Right ventricle myocardium inferior (tissue), 1 donor: ENCODE data around the gene ADAMTS7. TPM values are rescaled to one million over a fixed set of nuclear protein-coding genes. Genes with fewer than 3 reads are reported as not detected.
A peak's percentile ranks its signal among the peaks of the same experiment; 100 is the strongest.
"Not testable (repeated sequence)": the region's sequence is repeated elsewhere in the genome, so short reads cannot be mapped to it uniquely, and the experiment has no call there.

Experiments
- ATAC-seq: fragments of 200-7000 bp; cut with Tn5 transposase; one replicate; pipeline ENCODE4 v1.9.1; 2020; ENCODE audit warnings: mild to moderate bottlenecking, moderate library complexity
- DNase-seq: peaks from one replicate; pipeline ENCODE4 v3.0.0; 2021; ENCODE audit errors: missing footprints
- intact Hi-C: fragments of 100-400 bp; cut with DNase I; formaldehyde crosslinking; loops from one replicate; pipeline ENCODE4 v1.11.0; 2022
- total RNA-seq: library from RNA; stranded (reverse); fragmentation: NEBNext Ultra II Directional; extraction: Animal tissue kit (Norgen Biotek cat#: 25700); gene quantifications from one replicate; pipeline ENCODE4 v1.2.1, GENCODE V29; 2021
- donor health status: DM: no; HTN: yes; CAD: no; lungs with severe emphysema.

The ADAMTS7 gene
- total RNA-seq, 1 donor from 2014 or later: 32.1 TPM

- DNase-seq, intact Hi-C loops, ATAC-seq: not testable (repeated sequence)
Observed at GRCh38 chr15:78794446-78794845, 16.8 kb downstream of the ADAMTS7 start.

GRCh38 chr15:78791357-78791756 lies 19.9 kb downstream of the ADAMTS7 start:
- intact Hi-C loops: no loop called here
- no peak for ATAC-seq
- DNase-seq: no peak

- DNase-seq (no peak), ATAC-seq (peak; percentile 71)
- intact Hi-C loops: no loop called here
Observed at GRCh38 chr15:78790027-78790426, 21.2 kb downstream of the ADAMTS7 start.

- ATAC-seq: peak; percentile 9
- intact Hi-C loops: no loop called here
- no peak for DNase-seq
Observed at GRCh38 chr15:78789615-78790014, 21.6 kb downstream of the ADAMTS7 start.

- DNase-seq: no peak
- intact Hi-C loops: no loop called here
- no peak for ATAC-seq
Observed at GRCh38 chr15:78788016-78788660, 23.1 kb downstream of the ADAMTS7 start.

GRCh38 chr15:78782402-78782801 lies 28.9 kb downstream of the ADAMTS7 start:
- intact Hi-C loops, ATAC-seq, DNase-seq: not testable (repeated sequence)

GRCh38 chr15:78781381-78781780 lies 29.9 kb downstream of the ADAMTS7 start:
- intact Hi-C loops, DNase-seq: not testable (repeated sequence)
- ATAC-seq: peak; percentile 33

GRCh38 chr15:78779975-78780374 lies 31.3 kb downstream of the ADAMTS7 start:
- intact Hi-C loops: loop anchor here (10.0 kb wide), 1 partner anchor 805 kb away; no protein-coding TSS in a partner anchor
- DNase-seq: not testable (repeated sequence)
- peak; percentile 73 for ATAC-seq

GRCh38 chr15:78779176-78779785 lies 32.0 kb downstream of the ADAMTS7 start:
- DNase-seq, ATAC-seq: not testable (repeated sequence)

GRCh38 chr15:78778422-78778821 lies 32.8 kb downstream of the ADAMTS7 start:
- ATAC-seq (no peak), DNase-seq (no peak)
- intact Hi-C loops: loop anchor here (10.0 kb wide), 1 partner anchor 804 kb away; no protein-coding TSS in a partner anchor

More at GRCh38 chr15:78779176-78779785, 32.0 kb downstream of the ADAMTS7 start:
- intact Hi-C loops: loop anchor here (10.0 kb wide), 1 partner anchor 804 kb away; no protein-coding TSS in a partner anchor

- intact Hi-C loops: loop anchor here (10.0 kb wide), 1 partner anchor 803 kb away; no protein-coding TSS in a partner anchor
- ATAC-seq (peak; percentile 74), DNase-seq (peak; percentile 79)
Observed at GRCh38 chr15:78777953-78778345, 33.3 kb downstream of the ADAMTS7 start.

GRCh38 chr15:78777290-78777952 lies 33.8 kb downstream of the ADAMTS7 start:
- ATAC-seq: peak; percentile 0
- intact Hi-C loops: loop anchor here (10.0 kb wide), 1 partner anchor 803 kb away; no protein-coding TSS in a partner anchor
- not testable (repeated sequence) for DNase-seq

- not testable (repeated sequence) for ATAC-seq
- intact Hi-C loops: loop anchor here (10.0 kb wide), 1 partner anchor 801 kb away; no protein-coding TSS in a partner anchor
- DNase-seq: peak; percentile 37
Observed at GRCh38 chr15:78776046-78776925, 35.0 kb downstream of the ADAMTS7 start.

GRCh38 chr15:78775472-78775871 lies 35.8 kb downstream of the ADAMTS7 start:
- peak; percentile 7 for DNase-seq
- no peak for ATAC-seq
- intact Hi-C loops: loop anchor here (10.0 kb wide), 1 partner anchor 801 kb away; no protein-coding TSS in a partner anchor

GRCh38 chr15:78774451-78774990 lies 36.7 kb downstream of the ADAMTS7 start:
- intact Hi-C loops: loop anchor here (10.0 kb wide), 1 partner anchor 800 kb away; no protein-coding TSS in a partner anchor
- ATAC-seq: not testable (repeated sequence)
- DNase-seq: peak; percentile 47

GRCh38 chr15:78773765-78774450 lies 37.4 kb downstream of the ADAMTS7 start:
- not testable (repeated sequence) for ATAC-seq
- intact Hi-C loops: loop anchor here (10.0 kb wide), 1 partner anchor 799 kb away; no protein-coding TSS in a partner anchor
- DNase-seq: peak; percentile 32

- DNase-seq: peak; percentile 68
- intact Hi-C loops: loop anchor here (10.0 kb wide), 1 partner anchor 798 kb away; no protein-coding TSS in a partner anchor
- no peak for ATAC-seq
Observed at GRCh38 chr15:78772738-78773137, 38.5 kb downstream of the ADAMTS7 start.
